Esophagus squamous epithelium (tissue), 4 donors: ENCODE results near the gene RNF217.

ENCODE experiments used
- POLR2A ChIP-seq, 4 donors: fragments of 450-650 bp; IDR thresholded peaks; one replicate each; pipeline ENCODE4 v1.6.1; 2017; ENCODE audit warnings: antibody characterized with exemption in 4 of 4, mild to moderate bottlenecking in 4 of 4, moderate library complexity in 3 of 4
- TF ChIP-seq, protein P1 (sequence below), 6 experiments: fragments of 450-650 bp in 4 of 6; fragments of 200-600 bp in 2 of 6; sonication (generic) in 2 of 6; IDR thresholded peaks; one replicate each; pipeline ENCODE4 v1.5.1; 2016 to 2019; ENCODE audit warnings: antibody characterized with exemption in 6 of 6, mild to moderate bottlenecking in 4 of 6, moderate library complexity in 4 of 6

DNA sequence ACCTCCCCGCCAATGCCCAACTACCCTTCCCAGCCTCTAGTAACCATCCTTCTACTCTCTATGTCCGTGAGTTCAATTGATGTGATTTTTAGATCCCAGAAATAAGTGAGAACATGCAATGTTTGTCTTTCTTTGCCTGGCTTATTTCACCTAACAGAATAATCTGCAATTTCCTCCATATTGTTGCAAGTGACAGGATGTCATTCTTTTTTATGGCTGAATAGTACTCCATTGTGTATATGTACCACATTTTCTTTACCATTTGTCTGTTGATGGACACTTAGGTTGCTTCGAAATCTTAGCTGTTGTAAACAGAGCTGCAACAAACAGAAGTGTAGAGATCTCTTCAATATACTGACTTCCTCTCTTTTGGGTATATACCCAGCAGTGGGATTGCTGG is 65.0 kb downstream of the RNF217 start:
- TF ChIP-seq, protein P1, sequence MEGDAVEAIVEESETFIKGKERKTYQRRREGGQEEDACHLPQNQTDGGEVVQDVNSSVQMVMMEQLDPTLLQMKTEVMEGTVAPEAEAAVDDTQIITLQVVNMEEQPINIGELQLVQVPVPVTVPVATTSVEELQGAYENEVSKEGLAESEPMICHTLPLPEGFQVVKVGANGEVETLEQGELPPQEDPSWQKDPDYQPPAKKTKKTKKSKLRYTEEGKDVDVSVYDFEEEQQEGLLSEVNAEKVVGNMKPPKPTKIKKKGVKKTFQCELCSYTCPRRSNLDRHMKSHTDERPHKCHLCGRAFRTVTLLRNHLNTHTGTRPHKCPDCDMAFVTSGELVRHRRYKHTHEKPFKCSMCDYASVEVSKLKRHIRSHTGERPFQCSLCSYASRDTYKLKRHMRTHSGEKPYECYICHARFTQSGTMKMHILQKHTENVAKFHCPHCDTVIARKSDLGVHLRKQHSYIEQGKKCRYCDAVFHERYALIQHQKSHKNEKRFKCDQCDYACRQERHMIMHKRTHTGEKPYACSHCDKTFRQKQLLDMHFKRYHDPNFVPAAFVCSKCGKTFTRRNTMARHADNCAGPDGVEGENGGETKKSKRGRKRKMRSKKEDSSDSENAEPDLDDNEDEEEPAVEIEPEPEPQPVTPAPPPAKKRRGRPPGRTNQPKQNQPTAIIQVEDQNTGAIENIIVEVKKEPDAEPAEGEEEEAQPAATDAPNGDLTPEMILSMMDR (IDR thresholded peaks at IDR 0.05) = no peak
- TF ChIP-seq POLR2A (IDR thresholded peaks at IDR 0.05) = no peak
